Liver (tissue), 9 donors: ENCODE measurements around the gene ART3. TPM values are rescaled to one million over a fixed set of nuclear protein-coding genes. Genes with fewer than 3 reads are reported as not detected.

Source experiments
- DNase-seq: peaks from one replicate; pipeline ENCODE4 v3.0.0-alpha.2; 2017; ENCODE audit warnings: low spot score
- H3K27ac ChIP-seq, 2 donors: one replicate each; pipeline ENCODE4 v1.7.0; 2013; ENCODE audit warnings: inconsistent platforms in 2 of 2, low read length in 2 of 2, control low read depth in 1 of 2, low read depth in 1 of 2, mild to moderate bottlenecking in 1 of 2
- H3K27me3 ChIP-seq, 4 donors: one replicate each; pipeline versions ENCODE4 v1.6.1 to v1.7.0; 2013; ENCODE audit warnings: low read length in 3 of 4, inconsistent platforms in 1 of 4, mild to moderate bottlenecking in 1 of 4, moderate library complexity in 1 of 4; ENCODE audit not compliant: control insufficient read depth in 4 of 4, insufficient read depth in 4 of 4
- H3K36me3 ChIP-seq, 4 donors: one replicate each; pipeline versions ENCODE4 v1.6.1 to v1.7.0; 2013; ENCODE audit warnings: low read length in 3 of 4, mild to moderate bottlenecking in 3 of 4, low read depth in 1 of 4, moderate library complexity in 1 of 4; ENCODE audit not compliant: control insufficient read depth in 4 of 4, insufficient read depth in 3 of 4
- H3K4me1 ChIP-seq, 4 donors: one replicate each; pipeline versions ENCODE4 v1.6.1 to v1.7.0; 2013; ENCODE audit warnings: low read length in 3 of 4, mild to moderate bottlenecking in 3 of 4, moderate library complexity in 1 of 4; ENCODE audit not compliant: control insufficient read depth in 4 of 4, insufficient read depth in 4 of 4
- H3K4me3 ChIP-seq, 3 donors: one replicate each; pipeline versions ENCODE4 v1.6.1 to v1.7.0; 2013; ENCODE audit warnings: low read length in 3 of 3, control low read depth in 1 of 3, low read depth in 1 of 3, mild to moderate bottlenecking in 1 of 3
- H3K9ac ChIP-seq, 2 donors: one replicate each; pipeline ENCODE4 v1.7.0; 2013; ENCODE audit warnings: low read length in 2 of 2, mild to moderate bottlenecking in 2 of 2, moderate library complexity in 2 of 2, control low read depth in 1 of 2, low read depth in 1 of 2
- H3K9me3 ChIP-seq, 4 donors: one replicate each; pipeline versions ENCODE4 v1.6.1 to v1.7.0; 2013; ENCODE audit warnings: low read length in 3 of 4; ENCODE audit not compliant: control insufficient read depth in 4 of 4
- EGR1 ChIP-seq, 2 donors: IDR thresholded peaks; 2 replicates each; pipeline ENCODE4 v1.6.1; 2016 to 2018; ENCODE audit warnings: antibody characterized with exemption in 2 of 2, low read depth in 2 of 2
- FOXA1 ChIP-seq: IDR thresholded peaks from 2 replicates; pipeline ENCODE4 v1.6.1; 2016; ENCODE audit warnings: antibody characterized with exemption
- FOXA2 ChIP-seq: IDR thresholded peaks from 2 replicates; pipeline ENCODE4 v1.6.1; 2016; ENCODE audit warnings: antibody characterized with exemption
- GABPA ChIP-seq, 2 donors: IDR thresholded peaks in 1 of 2; conservative IDR thresholded peaks in 1 of 2; 2 replicates each; pipeline ENCODE4 v1.6.1; 2016; ENCODE audit warnings: antibody characterized with exemption in 2 of 2, mild to moderate bottlenecking in 1 of 2, moderate library complexity in 1 of 2
- HNF4A ChIP-seq, 2 donors: conservative IDR thresholded peaks; 2 replicates each; pipeline ENCODE4 v1.6.1; 2016; ENCODE audit warnings: antibody characterized with exemption in 2 of 2, mild to moderate bottlenecking in 2 of 2
- HNF4G ChIP-seq: IDR thresholded peaks from 2 replicates; pipeline ENCODE4 v1.6.1; 2016; ENCODE audit warnings: antibody characterized with exemption
- JUND ChIP-seq, 2 donors: IDR thresholded peaks; 2 replicates each; pipeline ENCODE4 v1.6.1; 2016; ENCODE audit warnings: antibody characterized with exemption in 2 of 2
- NR2F2 ChIP-seq: IDR thresholded peaks from 2 replicates; pipeline ENCODE4 v1.6.1; 2016; ENCODE audit warnings: antibody characterized with exemption
- RAD21 ChIP-seq, 2 donors: IDR thresholded peaks; 2 replicates each; pipeline ENCODE4 v1.6.1; 2016; ENCODE audit warnings: antibody characterized with exemption in 2 of 2, mild to moderate bottlenecking in 2 of 2
- RXRA ChIP-seq, 2 donors: IDR thresholded peaks; 2 replicates each; pipeline ENCODE4 v1.6.1; 2017 to 2018; ENCODE audit warnings: antibody characterized with exemption in 2 of 2, mild to moderate bottlenecking in 1 of 2
- SP1 ChIP-seq: IDR thresholded peaks from 2 replicates; pipeline ENCODE4 v1.6.1; 2018; ENCODE audit warnings: antibody characterized with exemption, mild to moderate bottlenecking
- TAF1 ChIP-seq: conservative IDR thresholded peaks from 2 replicates; pipeline ENCODE4 v1.6.1; 2016; ENCODE audit warnings: antibody characterized with exemption, mild to moderate bottlenecking
- YY1 ChIP-seq: IDR thresholded peaks from 2 replicates; pipeline ENCODE4 v1.6.1; 2016; ENCODE audit warnings: antibody characterized with exemption, mild to moderate bottlenecking
- WGBS: extraction: QIAGEN DNeasy Blood & Tissue Kit; methylation state at CpG from one replicate; pipeline ENCODE4 v1.1.7; 2013; 5-methylcytosine and 5-hydroxymethylcytosine counted together
- polyA plus RNA-seq, 2 donors: library from polyadenylated mRNA; stranded (reverse) in 1 of 2; unstranded in 1 of 2; fragments of 200-250 nt in 1 of 2; fragments of >200 nt in 1 of 2; fragmentation: Nextera tagmentation in 1 of 2; extraction: Ambion mirVana in 1 of 2; gene quantifications; one replicate each; pipeline versions ENCODE4 v1.2.1 to v1.2.3, GENCODE V29; 2013 to 2015
- total RNA-seq, 2 donors: library from RNA; depleted of rRNA; stranded (reverse); fragments of >200 nt; gene quantifications; one replicate each; pipeline ENCODE4 v1.2.3, GENCODE V29; 2014
- TF ChIP-seq, protein P1 (sequence below): IDR thresholded peaks from 2 replicates; pipeline ENCODE4 v1.6.1; 2016; ENCODE audit warnings: antibody characterized with exemption, mild to moderate bottlenecking
- TF ChIP-seq, protein P2 (sequence below): IDR thresholded peaks from 2 replicates; pipeline ENCODE4 v1.6.1; 2016; ENCODE audit warnings: antibody characterized with exemption
- TF ChIP-seq, protein P3 (sequence below): IDR thresholded peaks from 2 replicates; pipeline ENCODE4 v1.6.1; 2016; ENCODE audit warnings: antibody characterized with exemption
- TF ChIP-seq, protein P4 (sequence below): fragments of 150-350 bp; IDR thresholded peaks from 2 replicates; pipeline ENCODE4 v1.5.1; 2017; ENCODE audit warnings: improper control_type of control experiment, low read depth, low read length; ENCODE audit not compliant: missing input control
- donor health status: healthy.
- donor health status: healthy.
- donor health status: healthy.
- donor health status: healthy.
- donor health status: healthy.

ART3 gene
- total and polyA plus RNA-seq, 4 donors, result 0.08 TPM; not detected in 3

DNA sequence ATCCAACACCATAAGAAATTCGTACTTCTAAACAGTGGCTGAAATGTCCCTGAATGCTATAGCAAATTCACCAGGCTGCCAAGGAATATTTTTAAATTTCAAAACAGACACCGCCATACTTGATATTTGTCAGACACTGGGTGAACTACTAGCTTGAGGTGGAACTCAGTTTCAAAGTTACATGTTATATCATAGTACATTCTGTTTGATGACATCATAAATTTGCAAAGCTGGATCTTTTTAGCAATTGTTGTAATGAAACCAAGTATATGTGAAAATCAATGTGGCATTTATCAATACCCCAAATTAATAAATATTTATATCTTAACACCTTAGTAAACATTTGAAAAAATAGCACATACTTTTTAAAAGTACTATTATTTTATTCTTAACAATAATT, 14.2 kb downstream of the ART3 start:
- Histone ChIP-seq H3K36me3 (no peaks in the 10 kb centered on the region), H3K27me3 (no peaks in the 10 kb centered on the region), H3K9me3 (no peaks in the 10 kb centered on the region), H3K4me1 (peaks cover 0 to 9% (median 4%) of the 10 kb centered on the region in 4 donors), H3K9ac (no peak overlapping the region), H3K4me3 (no peak overlapping the region), H3K27ac (no peak overlapping the region)
- 94% methylated on average over 2 of the region's 2 CpGs for WGBS
- TF ChIP-seq FOXA2, result no peak
- TF ChIP-seq, protein P1, sequence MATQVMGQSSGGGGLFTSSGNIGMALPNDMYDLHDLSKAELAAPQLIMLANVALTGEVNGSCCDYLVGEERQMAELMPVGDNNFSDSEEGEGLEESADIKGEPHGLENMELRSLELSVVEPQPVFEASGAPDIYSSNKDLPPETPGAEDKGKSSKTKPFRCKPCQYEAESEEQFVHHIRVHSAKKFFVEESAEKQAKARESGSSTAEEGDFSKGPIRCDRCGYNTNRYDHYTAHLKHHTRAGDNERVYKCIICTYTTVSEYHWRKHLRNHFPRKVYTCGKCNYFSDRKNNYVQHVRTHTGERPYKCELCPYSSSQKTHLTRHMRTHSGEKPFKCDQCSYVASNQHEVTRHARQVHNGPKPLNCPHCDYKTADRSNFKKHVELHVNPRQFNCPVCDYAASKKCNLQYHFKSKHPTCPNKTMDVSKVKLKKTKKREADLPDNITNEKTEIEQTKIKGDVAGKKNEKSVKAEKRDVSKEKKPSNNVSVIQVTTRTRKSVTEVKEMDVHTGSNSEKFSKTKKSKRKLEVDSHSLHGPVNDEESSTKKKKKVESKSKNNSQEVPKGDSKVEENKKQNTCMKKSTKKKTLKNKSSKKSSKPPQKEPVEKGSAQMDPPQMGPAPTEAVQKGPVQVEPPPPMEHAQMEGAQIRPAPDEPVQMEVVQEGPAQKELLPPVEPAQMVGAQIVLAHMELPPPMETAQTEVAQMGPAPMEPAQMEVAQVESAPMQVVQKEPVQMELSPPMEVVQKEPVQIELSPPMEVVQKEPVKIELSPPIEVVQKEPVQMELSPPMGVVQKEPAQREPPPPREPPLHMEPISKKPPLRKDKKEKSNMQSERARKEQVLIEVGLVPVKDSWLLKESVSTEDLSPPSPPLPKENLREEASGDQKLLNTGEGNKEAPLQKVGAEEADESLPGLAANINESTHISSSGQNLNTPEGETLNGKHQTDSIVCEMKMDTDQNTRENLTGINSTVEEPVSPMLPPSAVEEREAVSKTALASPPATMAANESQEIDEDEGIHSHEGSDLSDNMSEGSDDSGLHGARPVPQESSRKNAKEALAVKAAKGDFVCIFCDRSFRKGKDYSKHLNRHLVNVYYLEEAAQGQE, result no peak
- no peak for DNase-seq

DNA sequence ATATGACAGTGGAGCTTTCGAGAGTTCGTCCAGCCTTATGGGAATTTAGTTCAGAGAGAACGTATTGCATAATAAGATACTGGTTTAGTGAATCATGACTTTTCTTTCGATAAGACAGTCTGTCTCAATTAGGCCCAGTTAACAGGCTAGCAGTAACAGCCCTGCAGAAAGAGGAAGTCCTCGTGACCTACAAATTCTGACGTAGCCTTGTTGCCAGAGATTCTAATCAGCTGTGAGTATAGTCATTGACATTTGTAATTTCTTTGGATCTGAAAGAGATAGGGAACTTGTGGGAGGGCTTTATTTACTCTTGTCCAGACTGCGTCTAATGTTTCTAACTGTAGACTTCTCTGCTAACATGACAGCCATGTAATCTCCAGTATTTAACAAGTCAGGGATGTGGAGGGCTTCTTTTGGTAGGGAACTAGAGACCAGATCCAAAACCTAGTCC, 15.8 kb downstream of the ART3 start:
- no peak for TF ChIP-seq HNF4G
- no peak for TF ChIP-seq RAD21 (IDR thresholded peaks at IDR 0.05)
- no peak for TF ChIP-seq FOXA2
- no peak for TF ChIP-seq HNF4A (conservative IDR thresholded peaks at IDR 0.05)
- TF ChIP-seq SP1, result no peak
- TF ChIP-seq, protein P2, sequence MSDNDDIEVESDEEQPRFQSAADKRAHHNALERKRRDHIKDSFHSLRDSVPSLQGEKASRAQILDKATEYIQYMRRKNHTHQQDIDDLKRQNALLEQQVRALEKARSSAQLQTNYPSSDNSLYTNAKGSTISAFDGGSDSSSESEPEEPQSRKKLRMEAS, result no peak
- no peak for TF ChIP-seq YY1
- TF ChIP-seq, protein P3, sequence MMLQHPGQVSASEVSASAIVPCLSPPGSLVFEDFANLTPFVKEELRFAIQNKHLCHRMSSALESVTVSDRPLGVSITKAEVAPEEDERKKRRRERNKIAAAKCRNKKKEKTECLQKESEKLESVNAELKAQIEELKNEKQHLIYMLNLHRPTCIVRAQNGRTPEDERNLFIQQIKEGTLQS, result no peak
- TF ChIP-seq GABPA (IDR thresholded peaks at IDR 0.05 in 1 of 2, conservative IDR thresholded peaks at IDR 0.05 in 1 of 2), result no peak
- no peak for TF ChIP-seq NR2F2
- no peak for TF ChIP-seq EGR1 (IDR thresholded peaks at IDR 0.05; ENCODE audit: low read depth in 2 of 2)
- no peak for TF ChIP-seq TAF1
- no peak for TF ChIP-seq JUND (IDR thresholded peaks at IDR 0.05)
- TF ChIP-seq, protein P1, result no peak
- TF ChIP-seq, protein P4, sequence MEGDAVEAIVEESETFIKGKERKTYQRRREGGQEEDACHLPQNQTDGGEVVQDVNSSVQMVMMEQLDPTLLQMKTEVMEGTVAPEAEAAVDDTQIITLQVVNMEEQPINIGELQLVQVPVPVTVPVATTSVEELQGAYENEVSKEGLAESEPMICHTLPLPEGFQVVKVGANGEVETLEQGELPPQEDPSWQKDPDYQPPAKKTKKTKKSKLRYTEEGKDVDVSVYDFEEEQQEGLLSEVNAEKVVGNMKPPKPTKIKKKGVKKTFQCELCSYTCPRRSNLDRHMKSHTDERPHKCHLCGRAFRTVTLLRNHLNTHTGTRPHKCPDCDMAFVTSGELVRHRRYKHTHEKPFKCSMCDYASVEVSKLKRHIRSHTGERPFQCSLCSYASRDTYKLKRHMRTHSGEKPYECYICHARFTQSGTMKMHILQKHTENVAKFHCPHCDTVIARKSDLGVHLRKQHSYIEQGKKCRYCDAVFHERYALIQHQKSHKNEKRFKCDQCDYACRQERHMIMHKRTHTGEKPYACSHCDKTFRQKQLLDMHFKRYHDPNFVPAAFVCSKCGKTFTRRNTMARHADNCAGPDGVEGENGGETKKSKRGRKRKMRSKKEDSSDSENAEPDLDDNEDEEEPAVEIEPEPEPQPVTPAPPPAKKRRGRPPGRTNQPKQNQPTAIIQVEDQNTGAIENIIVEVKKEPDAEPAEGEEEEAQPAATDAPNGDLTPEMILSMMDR, result no peak
- no peak for TF ChIP-seq FOXA1
- TF ChIP-seq RXRA (IDR thresholded peaks at IDR 0.05), result no peak
- H3K4me3 ChIP-seq, result no peak overlapping the region
- DNase-seq, result no peak
- no peak overlapping the region for H3K27ac ChIP-seq
- H3K36me3 ChIP-seq, result no peaks in the 10 kb centered on the region
- H3K27me3 ChIP-seq, result no peaks in the 10 kb centered on the region
- H3K4me1 ChIP-seq, result peaks cover 0 to 6% (median 4%) of the 10 kb centered on the region in 4 donors
- no peak overlapping the region for H3K9ac ChIP-seq
- no peaks in the 10 kb centered on the region for H3K9me3 ChIP-seq
- 66% methylated on average over 7 of the region's 7 CpGs for WGBS
